GM21825 (cell line): ENCODE data around the gene RDH16.
"Not testable (repeated sequence)": the region's sequence is repeated elsewhere in the genome, so short reads cannot be mapped to it uniquely, and the experiment has no call there.

Experiments used
- ATAC-seq: cut with Tn5 transposase; IDR thresholded peaks from one replicate; pipeline ENCODE4 v1.9.1; 2021; ENCODE audit warnings: mild to moderate bottlenecking, moderate library complexity; ENCODE audit not compliant: unreplicated experiment

Gene RDH16

GRCh38 chr12:56927281-56927680, 30.1 kb downstream of the RDH16 start:
- no peak for ATAC-seq

- ATAC-seq: no peak
Measured at GRCh38 chr12:56922031-56922430, 35.4 kb downstream of the RDH16 start.

DNA sequence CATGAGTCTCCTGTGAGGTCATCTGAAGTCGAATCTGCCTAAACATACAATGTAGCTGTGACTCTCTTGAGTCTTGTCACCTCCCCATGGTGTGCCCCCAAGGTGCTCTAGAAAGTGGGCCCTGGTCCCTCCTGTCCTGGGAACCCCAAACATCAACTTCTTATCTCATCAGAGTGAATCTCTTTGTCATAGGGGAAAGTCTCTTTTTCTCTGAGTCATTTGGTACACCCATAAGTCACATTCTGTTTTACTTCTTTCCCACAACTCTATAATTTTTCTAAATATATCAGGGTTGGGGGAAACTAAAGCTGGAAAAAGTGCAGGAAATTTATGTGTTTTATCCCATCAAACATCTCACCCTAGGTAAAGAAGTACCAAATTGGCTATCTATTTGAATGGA, 36.1 kb downstream of the RDH16 start:
- ATAC-seq: no peak

GRCh38 chr12:56918139-56918538, 39.3 kb downstream of the RDH16 start:
- ATAC-seq: not testable (repeated sequence)

DNA sequence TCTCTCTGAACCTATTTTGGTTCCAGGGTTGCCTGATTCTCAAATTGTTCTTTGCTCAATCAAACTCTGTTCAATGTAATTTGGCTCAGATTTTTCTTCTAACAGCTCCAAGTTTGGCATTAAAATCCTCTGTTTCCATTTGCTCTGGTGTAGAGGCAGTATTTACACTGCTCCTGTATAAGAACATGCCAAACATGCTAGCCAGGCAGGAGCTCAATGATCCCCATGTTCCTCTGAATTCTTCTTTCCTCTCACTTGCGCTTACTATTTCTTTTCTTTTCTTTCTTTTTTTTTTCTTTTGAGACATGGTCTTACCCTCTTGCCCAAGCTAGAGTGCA, 40.4 kb downstream of the RDH16 start:
- no peak for ATAC-seq

DNA sequence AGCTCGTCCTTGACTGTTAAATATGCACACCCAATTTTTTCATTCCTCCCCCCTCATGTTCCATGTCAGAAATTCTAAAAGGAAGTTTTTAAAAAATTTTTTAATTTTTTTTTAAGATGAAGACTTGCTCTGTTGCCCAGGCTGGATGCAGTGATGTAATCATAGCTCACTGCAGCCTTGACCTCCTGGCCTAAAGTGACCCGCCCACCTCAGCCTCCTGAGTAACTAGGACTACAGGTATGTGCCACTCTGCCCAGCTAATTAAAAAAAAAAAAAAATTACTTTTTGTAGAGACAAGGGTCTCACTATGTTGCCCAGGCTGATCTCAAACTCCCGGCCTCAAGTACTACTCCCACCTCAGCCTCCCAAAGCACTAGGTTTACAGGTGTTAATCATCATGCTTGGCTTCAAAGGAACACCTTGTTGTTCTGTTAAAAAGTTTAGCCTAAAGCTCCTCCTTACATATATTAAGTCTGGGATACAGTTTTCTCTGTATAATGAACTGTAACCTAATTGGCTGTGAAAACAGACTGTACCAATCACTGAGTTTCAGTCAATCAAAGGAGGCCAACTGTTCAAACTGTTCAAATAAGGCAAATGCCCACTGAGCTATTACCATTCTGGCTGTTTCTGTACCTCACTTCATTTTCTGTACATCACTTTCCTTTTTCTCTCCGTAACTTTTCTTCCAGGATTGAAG, 41.0 kb downstream of the RDH16 start:
- ATAC-seq: no peak

DNA sequence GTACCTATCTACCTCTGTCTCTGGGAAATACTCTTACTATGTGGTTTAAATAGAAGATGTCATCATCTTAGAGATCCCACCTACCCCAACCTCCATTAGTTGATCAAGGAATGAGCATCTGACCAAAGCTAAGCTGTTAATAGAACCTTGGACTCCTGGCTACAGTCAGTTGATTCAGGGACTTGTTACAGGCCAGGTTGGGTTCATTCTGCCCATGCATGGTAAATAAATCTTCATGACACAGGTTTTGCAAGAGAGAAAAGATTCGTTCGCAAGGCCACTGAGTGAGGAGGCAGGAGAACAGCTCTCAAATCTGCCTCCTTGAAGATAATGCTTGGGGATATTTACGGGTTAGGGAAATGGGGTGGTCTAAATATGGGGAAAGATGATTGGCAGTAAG, 42.7 kb downstream of the RDH16 start:
- no peak for ATAC-seq

GRCh38 chr12:56914256-56914655, 43.2 kb downstream of the RDH16 start:
- no peak for ATAC-seq

DNA sequence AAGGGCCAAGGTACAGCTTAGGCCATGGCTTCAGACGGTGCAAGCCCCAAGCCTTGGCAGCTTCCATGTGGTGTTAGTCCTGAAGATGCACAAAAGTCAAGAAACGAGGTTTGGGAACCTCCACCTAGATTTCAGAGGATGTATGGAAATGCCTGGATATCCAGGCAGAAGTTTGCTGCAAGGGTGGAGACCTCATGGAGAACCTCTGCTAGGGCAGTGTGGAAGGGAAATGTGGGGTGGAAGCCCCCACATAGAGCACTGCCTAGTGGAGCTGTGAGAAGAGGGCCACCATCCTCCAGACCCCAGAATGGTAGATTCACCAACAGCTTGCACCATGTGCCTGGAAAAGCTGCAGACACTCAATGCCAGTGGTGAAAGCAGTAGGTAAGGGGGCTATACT, 48.0 kb downstream of the RDH16 start:
- not testable (repeated sequence) for ATAC-seq

DNA sequence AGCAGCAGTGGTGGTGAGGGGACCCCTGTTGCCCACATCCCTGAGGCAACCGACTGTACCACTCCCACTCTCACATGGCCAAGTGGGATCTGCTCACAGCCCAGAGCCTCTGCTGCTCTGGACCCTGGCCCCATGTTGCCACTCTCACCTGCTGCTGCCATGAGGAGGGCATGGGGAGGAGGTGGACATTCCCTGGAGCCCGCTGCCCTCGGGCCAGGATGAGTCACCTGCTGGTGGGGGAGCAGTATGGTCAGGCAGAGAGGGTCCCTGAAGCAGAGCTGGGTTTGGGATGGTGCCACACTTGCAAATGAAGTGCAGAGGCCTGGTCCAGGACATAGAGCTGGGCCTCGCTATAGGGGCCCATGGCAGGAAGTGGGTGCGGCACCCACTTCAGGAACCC, 49.3 kb downstream of the RDH16 start:
- no peak for ATAC-seq

DNA sequence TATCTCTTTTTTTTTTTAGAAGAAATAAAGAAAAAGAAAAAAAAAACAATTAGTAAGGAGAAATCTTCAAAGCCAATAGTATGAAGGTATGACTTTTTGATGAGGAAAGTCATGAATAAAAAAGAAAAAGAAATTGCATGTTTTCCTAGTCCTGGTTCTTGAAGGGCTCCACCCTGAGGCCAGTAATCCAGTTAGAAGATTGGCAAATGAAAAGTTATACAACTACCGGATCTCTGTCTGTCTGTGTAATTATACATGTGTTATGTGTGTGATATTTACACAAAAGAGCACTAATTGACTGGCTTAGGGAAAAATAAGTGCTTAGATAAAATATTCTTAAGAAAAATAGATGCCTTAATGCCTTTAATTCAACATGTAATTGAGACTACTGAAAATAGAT, 51.6 kb downstream of the RDH16 start:
- no peak for ATAC-seq

DNA sequence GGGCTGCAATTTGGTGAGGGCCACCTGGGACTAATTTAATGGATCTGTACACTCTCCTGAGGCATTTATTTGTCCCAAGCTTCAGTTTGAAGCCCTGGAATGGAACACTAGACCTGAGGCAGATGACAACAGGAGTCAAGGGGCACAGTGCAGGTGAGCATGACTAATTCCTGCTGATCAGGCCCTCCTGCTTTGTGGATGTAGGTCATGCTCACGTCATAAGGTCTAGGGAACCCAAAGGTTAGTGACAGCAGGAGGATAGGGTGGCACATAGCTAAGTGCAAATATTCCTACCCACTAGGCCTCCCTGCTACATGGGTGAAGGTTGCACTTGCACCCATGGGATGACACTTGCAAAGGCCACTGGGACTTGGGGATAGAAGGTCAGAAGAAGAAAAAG, 54.0 kb downstream of the RDH16 start:
- ATAC-seq: no peak
